ENCODE measurements around the gene STAC.

Gene STAC

GRCh38 chr3:36591959-36592358 lies 211.7 kb downstream of the STAC start:
- no peak for TF ChIP-seq CTCF (IDR thresholded peaks at IDR 0.05; ENCODE audit: control insufficient read depth, extremely low read depth, insufficient read depth)
- DNase-seq (ENCODE audit: low read depth): no peak
- H3K4me3 ChIP-seq (ENCODE audit: low read depth, low read length): no peak overlapping the region

- DNase-seq (ENCODE audit: low read depth): no peak
- TF ChIP-seq CTCF (IDR thresholded peaks at IDR 0.05; ENCODE audit: control insufficient read depth, extremely low read depth, insufficient read depth): no peak
- no peak overlapping the region for H3K4me3 ChIP-seq (ENCODE audit: low read depth, low read length)
These were observed 215.2 kb downstream of the STAC start for GRCh38 chr3:36595511-36595910.

- TF ChIP-seq CTCF (IDR thresholded peaks at IDR 0.05; ENCODE audit: control insufficient read depth, extremely low read depth, insufficient read depth): no peak
- no peak overlapping the region for H3K4me3 ChIP-seq (ENCODE audit: low read depth, low read length)
- no peak for DNase-seq (ENCODE audit: low read depth)
These were observed 216.1 kb downstream of the STAC start for GRCh38 chr3:36596419-36596818.

DNA sequence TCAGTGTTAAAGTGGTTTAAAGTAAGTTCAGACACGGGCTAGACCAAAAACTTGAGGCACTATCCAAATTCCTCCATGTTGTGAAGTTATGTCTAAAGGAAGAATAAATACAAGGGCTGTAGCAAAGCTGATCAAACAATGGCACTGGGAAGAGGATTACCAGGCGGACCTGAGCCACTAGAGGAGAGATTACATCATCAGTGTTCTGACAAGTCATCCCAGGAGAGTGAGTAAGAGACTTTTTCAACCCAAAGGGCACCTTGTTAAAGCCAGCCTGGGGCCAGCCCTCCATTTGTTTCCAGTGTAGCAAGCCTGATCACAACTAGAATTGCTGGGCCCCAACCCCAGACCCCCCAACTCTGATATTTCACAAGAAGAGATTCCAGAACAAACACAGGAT lies 217.1 kb downstream of the STAC start:
- no peak overlapping the region for H3K4me3 ChIP-seq (ENCODE audit: low read depth, low read length)
- no peak for DNase-seq (ENCODE audit: low read depth)
- TF ChIP-seq CTCF (IDR thresholded peaks at IDR 0.05; ENCODE audit: control insufficient read depth, extremely low read depth, insufficient read depth): no peak

Measured in LNCaP clone FGC (cell line).